Activated naive CD4-positive, alpha-beta T cell treated with anti-CD3 and anti-CD28 coated beads, Interleukin-2, amount 50 U/mL, for 24 hours (primary cell): ENCODE data around the gene PTGES3L.
"Not testable (repeated sequence)": the region's sequence is repeated elsewhere in the genome, so short reads cannot be mapped to it uniquely, and the experiment has no call there.

Source experiments
- H3K27ac Mint-ChIP-seq: one replicate; pipeline ENCODE4 v1.8.0; 2021; ENCODE audit warnings: mild to moderate bottlenecking, mixed read lengths
- H3K27me3 Mint-ChIP-seq: one replicate; pipeline ENCODE4 v1.8.0; 2021; ENCODE audit warnings: mixed read lengths
- H3K36me3 Mint-ChIP-seq: one replicate; pipeline ENCODE4 v1.8.0; 2021; ENCODE audit warnings: mixed read lengths
- H3K4me1 Mint-ChIP-seq: one replicate; pipeline ENCODE4 v1.8.0; 2021; ENCODE audit warnings: mixed read lengths
- H3K4me3 Mint-ChIP-seq: one replicate; pipeline ENCODE4 v1.8.0; 2021; ENCODE audit warnings: mild to moderate bottlenecking, mixed read lengths
- H3K9me3 Mint-ChIP-seq: one replicate; pipeline ENCODE4 v1.8.0; 2021; ENCODE audit warnings: mixed read lengths

The PTGES3L gene

GRCh38 chr17:43018008-43018853, 38.4 kb upstream of the PTGES3L start:
- Mint-ChIP-seq H3K9me3 (no peaks in the 10 kb centered on the region), H3K27ac (peak overlapping the region; percentile 24), H3K4me1 (peaks cover 31% of the 10 kb centered on the region), H3K36me3 (peaks cover 4% of the 10 kb centered on the region), H3K27me3 (no peaks in the 10 kb centered on the region), H3K4me3 (no peak overlapping the region)

- H3K27me3 Mint-ChIP-seq, result no peaks in the 10 kb centered on the region
- H3K9me3 Mint-ChIP-seq, result no peaks in the 10 kb centered on the region
- peaks cover 8% of the 10 kb centered on the region for H3K36me3 Mint-ChIP-seq
- H3K4me3 Mint-ChIP-seq, result no peak overlapping the region
- H3K27ac Mint-ChIP-seq, result peak overlapping the region; percentile 17
- H3K4me1 Mint-ChIP-seq, result peaks cover 32% of the 10 kb centered on the region
Measured at GRCh38 chr17:43016216-43016615, 36.3 kb upstream of the PTGES3L start.

GRCh38 chr17:43015579-43015978, 35.7 kb upstream of the PTGES3L start:
- H3K9me3 Mint-ChIP-seq, result no peaks in the 10 kb centered on the region
- no peak overlapping the region for H3K27ac Mint-ChIP-seq

GRCh38 chr17:43014649-43015542, 35.0 kb upstream of the PTGES3L start:
- Mint-ChIP-seq H3K4me3 (no peak overlapping the region), H3K4me1 (peaks cover 33% of the 10 kb centered on the region), H3K36me3 (peaks cover 8% of the 10 kb centered on the region), H3K27ac (peak overlapping the region; percentile 68), H3K27me3 (no peaks in the 10 kb centered on the region), H3K9me3 (no peaks in the 10 kb centered on the region)

More at GRCh38 chr17:43015579-43015978, 35.7 kb upstream of the PTGES3L start:
- H3K27me3 Mint-ChIP-seq, result no peaks in the 10 kb centered on the region
- H3K36me3 Mint-ChIP-seq, result peaks cover 8% of the 10 kb centered on the region
- H3K4me3 Mint-ChIP-seq, result no peak overlapping the region
- H3K4me1 Mint-ChIP-seq, result peaks cover 33% of the 10 kb centered on the region

GRCh38 chr17:43014020-43014648, 34.3 kb upstream of the PTGES3L start:
- Mint-ChIP-seq H3K4me3 (no peak overlapping the region), H3K9me3 (no peaks in the 10 kb centered on the region), H3K36me3 (peaks cover 8% of the 10 kb centered on the region), H3K27ac (no peak overlapping the region), H3K4me1 (peaks cover 26% of the 10 kb centered on the region), H3K27me3 (no peaks in the 10 kb centered on the region)

- Mint-ChIP-seq H3K27ac (no peak overlapping the region), H3K4me3 (no peak overlapping the region), H3K4me1 (peaks cover 23% of the 10 kb centered on the region), H3K36me3 (peaks cover 8% of the 10 kb centered on the region), H3K9me3 (no peaks in the 10 kb centered on the region), H3K27me3 (no peaks in the 10 kb centered on the region)
Measured at GRCh38 chr17:43013296-43013695, 33.4 kb upstream of the PTGES3L start.

GRCh38 chr17:43011728-43012472, 32.0 kb upstream of the PTGES3L start:
- Mint-ChIP-seq H3K27me3 (no peaks in the 10 kb centered on the region), H3K9me3 (no peaks in the 10 kb centered on the region), H3K27ac (no peak overlapping the region), H3K36me3 (peaks cover 8% of the 10 kb centered on the region), H3K4me3 (no peak overlapping the region), H3K4me1 (peaks cover 30% of the 10 kb centered on the region)

GRCh38 chr17:43010667-43011308, 30.9 kb upstream of the PTGES3L start:
- H3K36me3 Mint-ChIP-seq, result peaks cover 10% of the 10 kb centered on the region
- peaks cover 36% of the 10 kb centered on the region for H3K4me1 Mint-ChIP-seq

GRCh38 chr17:43006639-43007551, 27.0 kb upstream of the PTGES3L start, which contains the start of gene IFI35:
Gene IFI35 (plus strand): TSS chr17:43006784. CDS start chr17:43006948, 164 bp downstream.
- Mint-ChIP-seq H3K27me3 (no peaks in the 10 kb centered on the region), H3K27ac (peak within 1 kb of the TSS; percentile 100), H3K36me3 (peaks cover 3% of the 10 kb centered on the region), H3K4me1 (peaks cover 33% of the 10 kb centered on the region), H3K9me3 (no peaks in the 10 kb centered on the region), H3K4me3 (peak within 1 kb of the TSS; percentile 100)

More at GRCh38 chr17:43010667-43011308, 30.9 kb upstream of the PTGES3L start:
- H3K27ac Mint-ChIP-seq, result peak overlapping the region; percentile 52
- no peaks in the 10 kb centered on the region for H3K27me3 Mint-ChIP-seq
- H3K9me3 Mint-ChIP-seq, result no peaks in the 10 kb centered on the region
- H3K4me3 Mint-ChIP-seq, result no peak overlapping the region

GRCh38 chr17:43003542-43004172, 23.8 kb upstream of the PTGES3L start:
- Mint-ChIP-seq H3K4me3 (no peak overlapping the region), H3K27ac (peak overlapping the region; percentile 69), H3K36me3 (peaks cover 17% of the 10 kb centered on the region), H3K4me1 (peaks cover 27% of the 10 kb centered on the region), H3K27me3 (no peaks in the 10 kb centered on the region), H3K9me3 (no peaks in the 10 kb centered on the region)

GRCh38 chr17:43000894-43001293, 21.0 kb upstream of the PTGES3L start:
- H3K27ac Mint-ChIP-seq, result peak overlapping the region; percentile 74
- not testable (repeated sequence) for H3K27me3 Mint-ChIP-seq, H3K9me3 Mint-ChIP-seq
- H3K4me1 Mint-ChIP-seq, result peaks cover 24% of the 10 kb centered on the region
- H3K36me3 Mint-ChIP-seq, result peaks cover 16% of the 10 kb centered on the region
- peak overlapping the region; percentile 11 for H3K4me3 Mint-ChIP-seq

GRCh38 chr17:42999003-42999525, 19.2 kb upstream of the PTGES3L start:
- no peaks in the 10 kb centered on the region for H3K9me3 Mint-ChIP-seq
- H3K27ac Mint-ChIP-seq, result peak overlapping the region; percentile 99
- peak overlapping the region; percentile 98 for H3K4me3 Mint-ChIP-seq
- H3K27me3 Mint-ChIP-seq, result no peaks in the 10 kb centered on the region
- peaks cover 24% of the 10 kb centered on the region for H3K4me1 Mint-ChIP-seq
- peaks cover 16% of the 10 kb centered on the region for H3K36me3 Mint-ChIP-seq
